Inferior parietal cortex (tissue), 1 donor: ENCODE data around the gene DOCK8.
A peak's percentile ranks its signal among the peaks of the same experiment; 100 is the strongest.
"Not testable (repeated sequence)": the region's sequence is repeated elsewhere in the genome, so short reads cannot be mapped to it uniquely, and the experiment has no call there.

ENCODE experiments used
- DNase-seq: peaks from one replicate; pipeline ENCODE4 v3.0.0-alpha.2; 2016; ENCODE audit errors: extremely low spot score

The DOCK8 gene

DNA sequence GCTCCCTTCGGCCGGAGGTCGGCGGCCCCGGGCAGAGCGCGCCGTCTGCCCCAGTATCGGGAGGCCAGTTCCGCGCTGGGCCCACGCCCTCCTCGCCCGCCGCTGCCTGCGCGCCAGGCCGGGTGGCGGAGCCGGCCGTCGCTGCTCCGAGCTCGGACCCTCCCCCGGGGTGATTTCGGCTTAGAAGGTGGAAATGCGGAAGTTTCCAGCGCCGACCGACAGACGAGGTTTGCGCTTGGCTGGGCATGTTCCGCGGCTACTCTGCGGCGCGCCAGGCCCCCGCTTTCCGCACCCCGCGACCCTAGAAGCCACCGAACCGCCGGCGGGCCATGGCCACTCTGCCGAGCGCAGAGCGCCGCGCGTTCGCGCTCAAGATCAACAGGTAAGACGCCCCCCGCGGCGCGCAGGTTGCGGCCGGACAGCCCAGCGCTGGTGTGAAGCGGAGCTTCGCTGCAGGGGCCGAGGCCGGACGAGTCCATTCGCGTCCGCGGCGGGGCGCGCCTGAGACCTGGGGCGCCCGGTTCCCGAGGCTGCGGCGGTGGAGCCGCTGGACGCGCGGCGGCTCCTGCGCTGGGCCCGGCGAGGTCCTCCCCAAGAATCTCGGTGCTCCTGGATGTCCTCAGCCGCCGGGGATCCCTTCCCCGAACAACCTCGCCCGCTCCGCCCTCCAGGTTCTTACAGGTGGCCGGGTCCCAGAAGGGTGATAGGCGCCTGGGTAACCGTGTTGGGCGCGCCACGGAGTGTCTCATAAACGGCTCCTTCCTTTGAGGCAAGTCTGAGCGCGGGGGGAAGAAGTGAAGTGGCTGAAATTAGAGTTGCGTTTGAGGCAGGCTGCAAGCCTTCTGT lies at the start of gene DOCK8:
TSS of gene DOCK8 (plus strand) at position 218 of the 846 bp plus-strand sequence. CDS start at position 330, 112 bp downstream.
- no peak for DNase-seq

DNA sequence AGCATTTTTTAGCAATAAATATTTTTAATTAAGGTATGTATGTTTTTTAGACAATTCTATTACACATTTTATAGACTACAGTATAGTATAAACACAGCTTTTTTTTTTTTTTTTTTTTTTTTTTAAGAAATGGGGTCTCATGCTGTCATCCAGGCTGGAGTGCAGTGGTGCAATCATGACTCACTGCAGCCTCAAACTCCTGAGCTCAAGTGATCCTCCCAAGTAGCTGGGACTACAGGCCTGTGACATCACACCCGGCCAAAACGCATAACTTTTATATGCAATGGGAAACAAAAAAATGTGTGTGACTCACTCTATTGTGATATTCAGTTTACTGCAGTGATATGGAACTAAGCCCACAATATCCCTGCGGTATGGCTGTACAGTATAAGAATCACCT lies 44.9 kb upstream of the DOCK8 start:
- DNase-seq, result not testable (repeated sequence)

DNA sequence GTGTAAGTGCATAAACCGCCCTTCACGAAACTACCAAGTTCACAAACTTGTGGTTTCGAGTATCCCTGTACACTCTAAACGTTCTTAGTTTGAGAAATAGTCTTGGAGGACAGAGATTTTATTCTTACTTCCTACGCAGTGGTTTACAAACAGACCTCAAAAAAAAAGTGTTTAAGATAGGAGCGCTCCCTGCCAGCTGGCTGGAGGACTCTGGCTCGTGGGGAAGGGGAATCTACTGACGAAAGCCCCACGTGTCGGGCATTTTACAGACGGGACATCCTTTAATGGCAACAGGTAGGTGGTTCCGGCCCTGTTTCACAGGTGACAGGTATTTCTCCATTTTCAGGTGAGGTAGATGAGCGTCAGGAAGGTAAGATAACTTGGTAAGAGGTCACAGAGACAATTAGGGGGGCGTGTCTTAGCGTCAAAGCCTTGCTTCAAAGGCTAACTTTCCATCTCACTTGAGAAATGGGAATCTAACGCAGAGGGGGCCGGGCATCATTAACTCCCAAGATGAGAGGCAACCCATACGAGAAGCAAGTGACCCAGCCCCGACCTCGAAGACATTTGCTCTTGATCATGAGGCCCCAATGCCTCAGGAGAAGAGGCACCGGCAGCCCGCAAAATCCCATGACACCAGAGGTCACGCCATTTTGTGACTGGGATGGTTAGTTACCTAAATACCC lies 36.4 kb upstream of the DOCK8 start:
- DNase-seq, result not testable (repeated sequence)

DNA sequence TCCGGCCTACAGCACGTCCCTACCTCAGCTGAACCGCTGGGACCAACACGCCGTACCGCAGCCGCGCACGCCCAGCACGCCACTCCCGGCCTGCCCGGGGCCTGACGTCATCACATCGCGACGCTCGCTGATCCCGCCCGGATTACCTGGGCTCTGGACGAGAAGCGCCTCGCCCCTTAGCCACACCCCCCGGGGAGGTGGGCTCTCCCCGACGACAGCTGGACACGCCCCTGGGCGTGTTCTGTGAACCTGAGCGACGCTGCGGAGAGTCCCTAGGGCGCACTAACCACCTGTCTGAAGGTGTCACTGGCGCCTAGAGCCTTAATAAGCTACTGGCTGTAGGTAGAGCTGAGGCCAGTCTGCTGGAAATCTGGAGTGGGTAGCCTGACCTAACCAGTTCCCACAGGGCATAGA lies 35.7 kb upstream of the DOCK8 start, which contains the start of gene ZNG1A:
TSS of gene ZNG1A (minus strand) at position 87 of the 414 bp plus-strand sequence. CDS start 87 bp downstream, outside the sequence.
- peak; percentile 11 for DNase-seq

DNA sequence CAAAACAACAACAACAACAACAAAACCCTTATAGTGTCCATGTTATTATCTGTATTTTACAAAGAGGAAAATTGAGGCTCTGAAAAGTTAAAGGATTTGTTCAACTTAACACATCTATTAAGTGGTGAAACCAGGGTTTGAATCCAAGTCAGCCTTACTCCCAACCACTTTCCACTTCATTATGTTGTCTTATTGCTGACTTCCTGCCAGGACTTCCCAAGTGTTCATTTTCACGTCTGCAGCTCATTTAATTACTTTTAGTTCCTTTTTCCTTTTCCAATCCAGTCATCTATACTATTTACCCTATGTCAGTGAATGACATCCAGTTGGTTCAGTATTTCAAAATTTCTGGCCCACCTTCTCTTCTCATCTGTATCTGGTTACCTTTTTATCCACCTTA lies 15.1 kb upstream of the DOCK8 start:
- not testable (repeated sequence) for DNase-seq

DNA sequence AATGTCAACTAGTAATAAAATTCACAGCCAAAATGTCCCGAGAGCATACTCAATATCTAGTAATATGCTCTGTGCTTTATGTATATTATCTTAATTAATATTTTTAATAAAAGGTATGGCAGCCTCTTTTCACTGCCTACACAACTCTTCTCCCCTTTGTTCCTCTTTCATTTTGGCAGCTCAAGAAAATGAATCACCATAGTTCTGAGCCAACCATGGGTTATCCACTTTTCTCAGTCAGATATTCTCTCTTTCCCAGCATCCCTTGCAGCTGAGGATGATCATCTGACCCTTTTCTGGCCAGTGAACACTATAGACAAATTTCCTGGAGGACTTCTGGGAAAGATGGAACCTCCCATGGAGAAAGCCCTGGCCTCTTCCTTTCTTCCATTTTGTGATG lies 8.2 kb upstream of the DOCK8 start:
- DNase-seq, result no peak

DNA sequence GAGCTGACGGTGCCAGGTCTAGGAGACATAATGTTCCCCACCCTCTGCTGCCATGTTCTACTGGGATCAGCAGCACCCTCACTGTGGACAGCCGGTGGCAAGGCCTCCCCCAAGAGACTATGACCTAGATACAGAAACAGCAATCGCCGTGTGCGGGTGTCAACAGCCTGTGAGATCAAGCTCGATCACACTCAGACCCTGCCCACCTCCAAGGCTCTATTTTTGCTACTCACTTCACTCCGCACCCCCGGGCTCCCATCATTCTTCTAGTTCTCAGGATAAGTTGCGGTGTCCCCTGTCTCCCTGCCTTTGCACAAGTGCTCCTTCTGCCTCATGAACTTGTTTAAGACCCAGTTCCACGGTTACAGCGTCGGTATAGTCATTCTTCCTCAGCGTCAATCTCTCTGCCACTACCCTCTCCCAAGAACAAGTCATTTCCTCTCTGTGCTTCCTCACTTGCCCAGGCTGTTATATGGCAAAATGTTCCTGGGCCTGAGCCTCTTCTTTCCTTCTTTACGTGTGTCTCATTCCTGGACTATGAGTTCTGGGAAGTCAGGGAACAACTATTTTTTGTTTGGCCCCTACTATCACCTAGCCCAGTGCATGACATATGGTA lies 5.4 kb upstream of the DOCK8 start:
- no peak for DNase-seq

DNA sequence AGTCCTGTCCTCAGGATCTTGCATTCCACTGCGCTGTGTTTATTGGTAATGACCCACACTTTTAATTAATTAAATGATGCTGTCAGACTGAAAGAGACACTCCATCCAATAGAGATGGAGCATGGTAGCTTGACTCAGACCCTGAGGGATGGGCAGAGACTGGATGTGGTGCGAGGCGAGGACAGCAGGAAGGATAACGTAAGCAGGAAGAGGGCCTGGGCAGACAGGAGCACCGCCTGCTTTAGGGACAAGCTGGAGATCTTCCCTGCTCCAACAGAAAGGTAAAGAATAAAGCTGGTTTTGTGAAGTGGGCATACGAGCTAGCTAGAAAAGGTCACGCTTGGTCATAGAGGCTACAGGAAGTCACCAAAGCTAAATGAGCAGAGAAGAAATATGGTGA lies 3.6 kb upstream of the DOCK8 start:
- DNase-seq, result no peak

DNA sequence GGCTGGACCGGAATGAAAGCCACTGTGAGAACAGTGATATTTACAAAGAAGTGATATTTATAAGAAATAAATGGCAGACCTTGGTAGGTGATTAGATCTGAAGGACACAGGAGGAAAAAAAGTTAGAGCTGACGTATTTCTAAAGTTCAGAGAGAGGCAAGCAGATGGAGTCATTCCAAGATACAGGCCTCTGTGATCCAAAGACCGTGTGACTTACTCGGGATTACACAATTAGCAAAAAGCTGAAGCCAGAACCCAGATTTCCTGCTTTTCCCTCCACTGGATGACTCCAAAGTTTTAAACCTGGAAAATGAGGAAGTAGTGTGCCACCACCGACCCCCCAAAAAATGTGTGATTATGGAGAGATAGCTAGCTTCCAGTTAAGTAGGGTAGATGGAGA lies 3.1 kb upstream of the DOCK8 start:
- no peak for DNase-seq

DNA sequence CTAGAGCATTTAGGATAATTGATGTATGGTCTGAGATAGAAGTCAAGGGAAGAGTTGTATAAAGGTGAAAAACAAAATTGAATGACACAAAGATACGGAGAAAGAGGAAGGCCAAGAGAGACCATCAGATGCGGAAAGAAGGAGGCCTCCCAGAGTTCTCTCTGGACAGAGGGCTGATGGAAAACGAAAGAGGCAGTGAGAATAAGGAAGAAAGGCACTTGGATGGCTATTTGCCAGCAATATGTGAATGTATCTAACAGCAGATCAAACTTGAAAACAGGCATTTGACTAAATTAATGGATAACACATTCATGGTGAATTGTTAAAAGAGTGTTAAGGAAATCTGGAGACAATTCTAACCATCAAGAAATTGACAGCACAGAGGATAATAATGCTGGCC lies 2.4 kb upstream of the DOCK8 start:
- no peak for DNase-seq

DNA sequence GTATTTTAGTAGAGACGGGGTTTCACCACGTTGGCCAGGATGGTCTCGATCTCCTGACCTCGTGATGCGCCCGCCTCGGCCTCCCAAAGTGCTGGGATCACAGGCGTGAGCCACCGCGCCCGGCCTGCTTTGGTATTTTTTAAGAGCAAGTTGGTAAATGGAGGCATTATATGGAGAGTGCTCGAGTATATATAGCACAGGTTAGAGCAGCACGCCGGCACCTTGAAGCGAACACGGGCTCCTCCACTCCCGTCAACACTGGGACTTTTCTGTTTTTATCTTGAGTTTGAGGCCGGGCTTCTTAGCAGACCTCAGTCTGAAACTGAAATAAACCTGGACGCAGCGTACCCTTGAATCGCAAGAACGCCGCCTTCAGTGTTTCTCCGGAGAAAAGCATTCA lies 764 bp upstream of the DOCK8 start:
- not testable (repeated sequence) for DNase-seq

DNA sequence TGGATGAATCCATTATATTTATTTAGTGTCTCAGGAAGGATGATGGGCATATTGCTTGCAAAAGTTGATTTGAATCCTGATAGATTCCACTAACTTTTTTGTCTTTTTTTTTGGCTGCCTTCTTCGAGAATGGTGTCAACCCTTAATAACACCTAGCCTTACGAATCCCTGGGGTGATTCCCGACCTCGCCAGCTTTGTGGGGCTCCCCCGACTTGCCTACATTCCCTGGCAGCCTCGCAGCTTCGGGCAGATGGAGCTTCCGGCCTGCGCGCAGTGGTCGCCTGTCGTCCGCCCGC lies 366 bp upstream of the DOCK8 start:
- no peak for DNase-seq

DNA sequence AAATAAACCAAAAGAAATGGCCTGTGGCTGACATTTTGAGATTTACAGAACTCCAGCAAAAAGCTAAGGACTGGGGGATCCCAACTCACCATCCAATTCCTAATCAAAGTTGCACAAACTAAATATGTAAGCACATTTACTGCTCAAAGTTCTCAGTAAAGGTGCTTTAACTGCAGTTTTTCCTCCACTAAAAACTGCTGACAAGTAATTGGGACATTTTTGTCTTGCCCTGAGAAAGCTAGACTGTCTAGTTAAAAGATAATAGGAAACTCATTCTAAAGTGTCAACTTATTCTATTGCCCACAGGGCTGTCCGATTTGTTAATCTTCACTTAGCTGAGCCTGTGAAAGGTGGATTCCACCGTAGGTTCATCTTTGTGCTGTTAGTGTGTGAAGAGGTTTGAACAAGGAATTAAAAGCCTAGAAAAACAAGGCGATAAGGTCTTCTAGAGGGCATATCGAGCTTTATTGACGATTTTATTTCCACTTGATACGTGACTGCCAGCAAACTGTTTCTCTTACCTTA lies 1.0 kb downstream of the DOCK8 start:
- DNase-seq, result no peak

DNA sequence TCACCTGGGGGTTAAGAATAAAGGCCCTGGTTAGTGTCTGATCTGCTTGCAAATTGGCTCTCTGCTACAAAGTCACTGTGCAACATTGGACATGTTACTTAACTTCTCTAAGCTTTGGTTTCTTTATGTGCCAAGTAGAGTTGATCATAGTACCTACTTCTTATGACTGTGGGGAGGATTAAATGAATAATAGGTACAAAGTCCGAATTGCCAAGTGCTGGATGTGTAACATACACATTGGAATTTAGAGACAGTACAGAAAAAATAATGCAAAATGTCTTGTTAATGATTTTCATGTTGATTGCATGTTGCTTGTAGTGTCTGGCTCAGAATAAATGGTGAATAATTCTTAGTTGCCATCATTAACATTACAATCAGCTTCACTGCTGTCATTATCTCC lies 2.2 kb downstream of the DOCK8 start:
- no peak for DNase-seq

DNA sequence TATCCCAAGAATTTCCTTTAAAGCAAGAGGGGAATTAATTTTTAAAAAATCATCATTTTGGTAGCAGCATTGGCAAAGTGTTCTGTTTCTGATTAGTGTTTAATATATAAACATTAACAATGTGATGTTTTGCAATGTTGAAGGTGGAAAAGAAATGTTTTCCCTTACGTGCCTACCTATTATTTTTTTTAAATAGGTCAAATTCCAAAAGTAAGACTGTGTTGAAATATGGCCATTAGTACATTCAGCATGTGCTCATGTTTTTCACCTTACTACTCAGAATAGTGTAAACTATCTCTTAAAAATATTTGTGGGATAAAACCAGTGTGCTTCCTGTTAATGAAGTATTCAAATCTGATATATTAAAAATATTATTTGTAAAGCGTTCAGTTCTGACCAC lies 3.3 kb downstream of the DOCK8 start:
- DNase-seq, result no peak

DNA sequence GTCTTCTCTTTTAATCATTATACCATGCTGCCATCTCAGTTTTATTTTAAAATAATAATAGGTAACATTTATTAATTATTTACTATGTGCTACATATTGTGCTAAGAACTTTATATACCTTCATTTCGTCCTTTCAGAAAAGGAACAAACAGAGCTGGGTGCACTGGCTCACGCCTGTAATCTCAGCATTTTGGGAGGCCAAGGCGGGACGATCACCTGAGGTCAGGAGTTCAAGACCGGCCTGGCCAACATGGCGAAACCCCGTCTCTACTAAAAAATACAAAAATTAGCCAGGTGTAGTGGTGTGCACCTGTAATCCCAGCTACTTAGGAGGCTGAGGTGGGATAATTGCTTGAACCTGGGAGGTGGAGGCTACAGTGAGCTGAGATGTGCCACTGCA lies 4.4 kb downstream of the DOCK8 start:
- DNase-seq, result not testable (repeated sequence)

DNA sequence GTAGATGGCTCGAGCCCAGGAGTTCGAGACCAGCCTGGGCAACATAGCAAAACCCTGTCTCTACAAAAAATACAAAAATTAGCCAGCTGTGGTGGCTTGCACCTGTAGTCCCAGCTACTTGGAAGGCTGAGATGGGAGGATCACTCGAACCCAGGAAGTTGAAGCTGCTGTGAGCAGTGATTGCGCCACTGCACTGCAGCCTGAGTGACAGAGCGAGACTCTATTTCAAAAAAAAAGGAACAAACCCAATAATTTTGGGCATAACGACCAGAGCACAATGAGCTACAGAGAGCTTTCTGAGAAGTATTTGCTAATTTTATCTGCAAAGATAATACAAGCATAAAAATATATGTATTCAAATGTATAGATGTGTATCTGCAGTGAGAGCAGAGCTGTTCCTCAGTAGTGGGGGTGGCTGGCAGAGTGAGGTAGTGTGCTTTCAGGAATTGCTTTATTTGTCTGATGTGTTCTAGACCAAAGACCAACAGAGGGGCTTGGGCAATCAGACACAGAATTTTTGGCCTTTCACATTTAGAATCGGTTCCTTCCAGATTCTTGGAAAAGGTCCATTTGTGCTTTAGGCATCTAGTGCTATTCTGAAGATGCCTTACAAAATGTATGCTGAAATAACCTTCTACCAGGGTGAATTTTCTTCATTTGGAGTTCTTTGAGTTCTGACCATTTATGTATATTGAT lies 5.2 kb downstream of the DOCK8 start:
- no peak for DNase-seq

DNA sequence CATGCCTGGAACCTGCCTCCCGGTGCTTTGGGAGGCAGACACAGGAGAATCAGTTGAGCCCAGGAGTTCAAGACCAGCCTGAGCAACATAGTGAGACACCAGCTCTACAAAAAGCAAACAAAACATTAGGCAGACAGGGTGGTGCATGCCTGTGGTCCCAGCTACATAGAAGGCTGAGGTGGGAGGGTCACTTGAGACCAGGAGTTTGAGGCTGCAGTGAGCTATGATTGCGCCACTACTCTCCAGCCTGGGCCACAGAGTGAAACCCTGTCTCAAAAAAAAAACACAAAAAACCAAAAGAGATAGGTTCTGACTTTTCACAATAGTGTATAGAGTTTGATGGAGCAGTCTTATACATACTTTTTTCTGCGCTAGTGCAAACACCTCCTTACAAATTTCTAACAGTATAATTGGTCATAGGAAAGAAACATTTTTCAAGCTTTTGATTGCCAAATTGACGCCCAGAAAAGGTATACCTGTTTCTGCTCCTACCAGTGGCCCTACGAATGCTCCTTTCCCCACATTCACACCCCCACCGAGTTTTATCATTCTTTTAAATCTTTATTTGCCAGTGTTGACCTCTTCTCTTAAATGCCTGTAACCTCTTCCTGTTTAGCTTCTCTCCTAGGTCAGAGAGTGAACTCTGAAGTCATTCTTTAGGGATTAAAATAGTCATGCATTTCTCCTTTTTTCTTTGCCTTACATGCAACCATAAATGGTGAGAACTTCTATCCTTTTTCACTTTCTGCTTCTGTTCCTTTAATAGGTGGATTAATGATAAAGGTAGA lies 7.5 kb downstream of the DOCK8 start:
- DNase-seq, result no peak

DNA sequence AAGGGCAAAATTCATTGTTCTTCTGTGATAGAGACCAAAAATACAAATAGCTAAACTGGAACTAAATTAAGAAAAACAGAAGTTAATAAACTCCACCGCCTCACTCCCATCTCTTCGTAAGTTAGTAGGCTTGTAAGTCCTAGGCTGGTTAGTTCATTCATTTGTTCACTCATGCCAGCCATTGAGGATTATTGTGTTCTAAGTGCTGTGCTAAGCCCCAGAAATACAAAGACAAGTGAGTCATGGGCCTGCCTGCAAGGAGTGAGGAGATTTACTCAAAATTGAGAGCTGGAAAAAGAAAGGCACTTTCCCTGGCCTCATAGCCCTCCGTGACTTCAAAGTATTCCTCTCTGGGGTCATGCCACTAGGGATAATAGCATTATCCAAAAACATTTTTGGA lies 8.5 kb downstream of the DOCK8 start:
- DNase-seq, result no peak

DNA sequence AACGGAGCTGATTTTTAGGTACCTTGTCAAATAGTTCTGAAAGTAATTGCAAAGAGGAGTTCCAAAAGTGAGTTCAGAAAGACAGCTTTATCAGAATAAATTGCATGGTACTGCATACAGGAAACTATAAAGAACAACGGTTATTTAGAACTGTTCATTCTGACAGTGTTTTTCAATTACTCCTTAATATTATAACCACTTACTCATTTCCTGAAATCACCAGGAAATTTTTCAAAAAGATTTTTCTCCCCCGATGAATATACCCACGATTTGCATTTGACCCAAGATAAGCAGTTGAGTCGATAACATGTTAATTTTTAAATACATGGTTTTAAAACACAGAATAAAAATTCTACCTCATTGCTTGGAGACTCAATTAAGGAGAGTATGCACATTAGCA lies 9.4 kb downstream of the DOCK8 start:
- no peak for DNase-seq
